DOHH2 (cell line): ENCODE data around the gene KCNQ1.

Source experiments
- H3F3A ChIP-seq: fragments of 200-600 bp; sonication (generic), shearing (Covaris generic); 2 replicates; pipeline ENCODE4 v1.6.0; 2016; ENCODE audit warnings: antibody characterized with exemption, mild to moderate bottlenecking; ENCODE audit not compliant: control insufficient read depth, insufficient read depth
- H3K27ac ChIP-seq: fragments of 200-600 bp; sonication (generic); 2 replicates; pipeline ENCODE4 v1.5.1; 2014; ENCODE audit warnings: low read depth, mild to moderate bottlenecking, low read length, moderate library complexity
- H3K27me3 ChIP-seq: fragments of 200-600 bp; sonication (generic); 2 replicates; pipeline ENCODE4 v1.6.1; 2014; ENCODE audit warnings: mild to moderate bottlenecking, low read length, mixed read lengths; ENCODE audit not compliant: control insufficient read depth
- H3K36me3 ChIP-seq: fragments of 200-600 bp; sonication (generic); 2 replicates; pipeline ENCODE4 v1.6.1; 2014; ENCODE audit warnings: mild to moderate bottlenecking, low read length, moderate library complexity, mixed read lengths; ENCODE audit not compliant: control insufficient read depth
- H3K4me1 ChIP-seq: fragments of 200-600 bp; sonication (generic); 2 replicates; pipeline ENCODE4 v1.6.1; 2014; ENCODE audit warnings: mild to moderate bottlenecking, low read length, mixed read lengths; ENCODE audit not compliant: control insufficient read depth
- H3K4me2 ChIP-seq: fragments of 200-600 bp; sonication (generic); 2 replicates; pipeline ENCODE4 v1.6.0; 2014; ENCODE audit warnings: mild to moderate bottlenecking, low read length, moderate library complexity
- H3K4me3 ChIP-seq: fragments of 200-600 bp; sonication (generic); 2 replicates; pipeline ENCODE4 v1.5.1; 2014; ENCODE audit warnings: mild to moderate bottlenecking, low read length, mixed read lengths
- H3K79me2 ChIP-seq: fragments of 200-600 bp; sonication (generic); 2 replicates; pipeline ENCODE4 v1.6.1; 2014; ENCODE audit warnings: mild to moderate bottlenecking, low read length, mixed read lengths; ENCODE audit not compliant: control insufficient read depth
- H3K9me2 ChIP-seq: fragments of 200-600 bp; sonication (generic); replicated peaks from 2 replicates; pipeline ENCODE4 v1.6.1; 2014; ENCODE audit warnings: mild to moderate bottlenecking, low read length, mixed read lengths; ENCODE audit not compliant: control insufficient read depth
- H3K9me3 ChIP-seq: fragments of 200-600 bp; sonication (generic); 2 replicates; pipeline ENCODE4 v1.6.1; 2014; ENCODE audit warnings: antibody characterized with exemption, low read length, mixed read lengths; ENCODE audit not compliant: control insufficient read depth, insufficient read depth
- H4K20me1 ChIP-seq: fragments of 200-600 bp; sonication (generic); 2 replicates; pipeline ENCODE4 v1.6.0; 2014; ENCODE audit warnings: low read depth, mild to moderate bottlenecking, antibody characterized with exemption, low read length, moderate library complexity; ENCODE audit not compliant: control insufficient read depth, insufficient read depth
- CTCF ChIP-seq: fragments of 200-600 bp; sonication (generic); IDR thresholded peaks from one replicate; pipeline ENCODE4 v1.5.1; 2014; ENCODE audit warnings: antibody characterized with exemption, mild to moderate bottlenecking, low read depth, low read length; ENCODE audit not compliant: poor library complexity, severe bottlenecking
- EZH2phosphoT487 ChIP-seq: fragments of 200-600 bp; sonication (generic); IDR thresholded peaks from 2 replicates; pipeline ENCODE4 v1.6.1; 2017; ENCODE audit warnings: borderline replicate concordance, mild to moderate bottlenecking, antibody characterized with exemption, low read length, moderate library complexity, mixed read lengths

Gene KCNQ1

GRCh38 chr11:2885678-2886081 is 440.9 kb downstream of the KCNQ1 start, which contains the start of gene CDKN1C:
TSS of gene CDKN1C (minus strand) at chr11:2885775. CDS start at chr11:2885456, 319 bp downstream.
- Histone ChIP-seq H3K27ac (no peak within 1 kb of the TSS), H3K9me2 (no peaks in the 10 kb centered on the region), H4K20me1 (no peaks in the 10 kb centered on the region), H3K79me2 (no peaks in the 10 kb centered on the region), H3F3A (no peaks in the 10 kb centered on the region; the same call in 1 of the 2 replicates), H3K36me3 (no peaks in the 10 kb centered on the region), H3K4me1 (no peaks in the 10 kb centered on the region; the same call in 1 of the 2 replicates), H3K9me3 (no peaks in the 10 kb centered on the region), H3K4me2 (peak within 1 kb of the TSS; percentile 27; the same call in 1 of the 2 replicates), H3K4me3 (peak within 1 kb of the TSS; percentile 11; the same call in 1 of the 2 replicates), H3K27me3 (no peaks in the 10 kb centered on the region)
- TF ChIP-seq CTCF (no peak), EZH2phosphoT487 (no peak)

GRCh38 chr11:2886191-2886894 is 441.5 kb downstream of the KCNQ1 start:
- Histone ChIP-seq H3K79me2 (no peaks in the 10 kb centered on the region), H3K36me3 (no peaks in the 10 kb centered on the region), H3K9me3 (no peaks in the 10 kb centered on the region), H3K4me2 (no peak overlapping the region), H4K20me1 (no peaks in the 10 kb centered on the region), H3F3A (no peaks in the 10 kb centered on the region; the same call in 1 of the 2 replicates), H3K4me3 (no peak overlapping the region), H3K4me1 (peaks cover 6% of the 10 kb centered on the region), H3K27ac (no peak overlapping the region), H3K9me2 (no peaks in the 10 kb centered on the region), H3K27me3 (no peaks in the 10 kb centered on the region)
- no peak for TF ChIP-seq EZH2phosphoT487
- no peak for TF ChIP-seq CTCF

- Histone ChIP-seq H3K27me3 (no peaks in the 10 kb centered on the region), H3K36me3 (no peaks in the 10 kb centered on the region), H3K4me3 (no peak overlapping the region), H3K27ac (no peak overlapping the region), H3F3A (no peaks in the 10 kb centered on the region; the same call in 1 of the 2 replicates), H4K20me1 (no peaks in the 10 kb centered on the region), H3K9me3 (no peaks in the 10 kb centered on the region), H3K4me1 (peaks cover 12% of the 10 kb centered on the region), H3K4me2 (no peak overlapping the region), H3K79me2 (no peaks in the 10 kb centered on the region), H3K9me2 (no peaks in the 10 kb centered on the region)
- TF ChIP-seq EZH2phosphoT487, result no peak
- no peak for TF ChIP-seq CTCF
Observed at GRCh38 chr11:2886936-2887335, 442.1 kb downstream of the KCNQ1 start.
